CD4-positive, alpha-beta T cell (primary cell): ENCODE measurements around the gene TBPL1. TPM values are rescaled to one million over a fixed set of nuclear protein-coding genes. Genes with fewer than 3 reads are reported as not detected.

Source experiments
- ATAC-seq: fragments of 200-7000 bp; cut with Tn5 transposase; one replicate; pipeline ENCODE4 v1.10.0; 2022; ENCODE audit warnings: mild to moderate bottlenecking; ENCODE audit not compliant: poor library complexity
- CTCF ChIA-PET: fragments of 350-600 bp; sonication (Branson Sonifier 250); formaldehyde crosslinking; loops from one replicate; lab custom pipeline; 2021; ENCODE audit warnings: antibody characterized with exemption, inconsistent platforms; lab: Charles Lee
- POLR2A ChIA-PET: fragments of 350-600 bp; sonication (Branson Sonifier 250); formaldehyde crosslinking; loops from one replicate; lab custom pipeline; 2021; ENCODE audit warnings: antibody characterized with exemption, inconsistent platforms; lab: Charles Lee
- DNase-seq, 14 experiments: peaks; one replicate each; pipeline ENCODE4 v3.0.0-alpha.2; 2013 to 2020; ENCODE audit warnings: mixed read lengths in 2 of 14
- H3K27ac ChIP-seq, 2 donors: one replicate each; pipeline versions ENCODE4 v1.5.1 to v1.7.0; 2013; ENCODE audit warnings: low read length in 2 of 2, low read depth in 1 of 2, mild to moderate bottlenecking in 1 of 2
- H3K27me3 ChIP-seq, 2 experiments: 1 replicate in 1 of 2; 2 replicates in 1 of 2; pipeline versions ENCODE4 v1.6.1 to v1.7.0; 2013; ENCODE audit warnings: low read length in 2 of 2, control low read depth in 1 of 2, mild to moderate bottlenecking in 1 of 2, moderate library complexity in 1 of 2; ENCODE audit not compliant: insufficient read depth in 2 of 2, control insufficient read depth in 1 of 2
- H3K36me3 ChIP-seq: one replicate; pipeline ENCODE4 v1.6.1; 2013; ENCODE audit warnings: low read length, control low read depth; ENCODE audit not compliant: insufficient read depth
- H3K4me1 ChIP-seq: one replicate; pipeline ENCODE4 v1.6.1; 2013; ENCODE audit warnings: low read length, control low read depth; ENCODE audit not compliant: insufficient read depth
- H3K4me3 ChIP-seq: one replicate; pipeline ENCODE4 v1.5.1; 2013; ENCODE audit warnings: mild to moderate bottlenecking, low read length, moderate library complexity
- H3K9me3 ChIP-seq, 2 experiments: 1 replicate in 1 of 2; 2 replicates in 1 of 2; pipeline versions ENCODE4 v1.6.1 to v1.7.0; 2013; ENCODE audit warnings: low read length in 2 of 2, mild to moderate bottlenecking in 2 of 2, control low read depth in 1 of 2, moderate library complexity in 1 of 2; ENCODE audit not compliant: control insufficient read depth in 1 of 2, insufficient read depth in 1 of 2
- H3K27ac Mint-ChIP-seq: one replicate; pipeline ENCODE4 v1.8.0; 2020; ENCODE audit warnings: mixed read lengths
- H3K27me3 Mint-ChIP-seq: one replicate; pipeline ENCODE4 v1.8.0; 2021; ENCODE audit warnings: mixed read lengths
- H3K36me3 Mint-ChIP-seq: one replicate; pipeline ENCODE4 v1.8.0; 2021; ENCODE audit warnings: low read depth, mixed read lengths
- H3K4me1 Mint-ChIP-seq: one replicate; pipeline ENCODE4 v1.8.0; 2021; ENCODE audit warnings: low read depth, mixed read lengths
- H3K4me3 Mint-ChIP-seq: one replicate; pipeline ENCODE4 v1.8.0; 2020; ENCODE audit warnings: mild to moderate bottlenecking, mixed read lengths
- H3K9me3 Mint-ChIP-seq: one replicate; pipeline ENCODE4 v1.8.0; 2020; ENCODE audit warnings: mixed read lengths
- CTCF ChIP-seq: fragments of 200-600 bp; IDR thresholded peaks from one replicate; pipeline ENCODE4 v1.8.0; 2022; ENCODE audit warnings: antibody characterized with exemption, mild to moderate bottlenecking
- intact Hi-C, 2 experiments: fragments of 100-400 bp; cut with DNase I in 1 of 2; cut with micrococcal nuclease in 1 of 2; formaldehyde crosslinking; loops; one replicate each; pipeline versions ENCODE4 v1.15.1 to v1.9.0; 2023 to 2025; cut with DNase I, micrococcal nuclease
- total RNA-seq, 174 experiments: library from RNA in 2 of 174; stranded (reverse) in 2 of 174; gene quantifications; one replicate each; pipeline ENCODE4 v1.2.3 and lab custom pipeline; 2021 to 2026

TBPL1 gene
- total RNA-seq, 2 experiments from 2014 or later, result 34.7 to 37.3 TPM

DNA sequence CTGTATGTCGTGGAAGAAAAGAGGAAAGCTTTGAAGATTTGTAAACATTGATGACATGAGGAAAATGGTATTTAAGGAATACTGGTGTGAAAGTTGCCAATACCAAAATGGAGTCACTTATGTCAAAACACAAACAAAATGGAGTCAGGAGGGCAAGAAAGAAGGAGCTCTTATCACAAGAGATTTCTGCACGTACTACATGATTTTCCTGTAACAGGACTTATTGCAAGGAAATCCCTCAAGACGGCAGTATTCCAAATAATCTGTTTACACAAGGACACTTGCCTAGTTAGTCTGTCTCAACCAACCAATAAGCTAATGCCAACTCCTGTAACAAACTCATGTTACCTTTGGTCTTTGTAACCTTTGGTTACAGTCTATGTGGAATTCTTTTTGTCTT, 69.6 kb downstream of the TBPL1 start:
- ChIA-PET CTCF (interaction anchor here (0.7 kb wide), 1 partner anchor 99 kb away, joined by 3 read pairs; no protein-coding TSS in a partner anchor), POLR2A (no interaction called here)
- Mint-ChIP-seq H3K4me3 (no peak overlapping the region), H3K4me1 (no peaks in the 10 kb centered on the region), H3K27me3 (no peaks in the 10 kb centered on the region), H3K36me3 (no peaks in the 10 kb centered on the region), H3K9me3 (no peaks in the 10 kb centered on the region), H3K27ac (no peak overlapping the region)
- H3K27me3 ChIP-seq, result no peaks in the 10 kb centered on the region
- no peaks in the 10 kb centered on the region for H3K36me3 ChIP-seq
- TF ChIP-seq CTCF, result no peak
- no peaks in the 10 kb centered on the region for H3K9me3 ChIP-seq
- H3K4me3 ChIP-seq, result no peak overlapping the region
- intact Hi-C loops, result no loop called here
- DNase-seq (no peak), ATAC-seq (no peak)
- no peaks in the 10 kb centered on the region for H3K4me1 ChIP-seq
- no peak overlapping the region for H3K27ac ChIP-seq

DNA sequence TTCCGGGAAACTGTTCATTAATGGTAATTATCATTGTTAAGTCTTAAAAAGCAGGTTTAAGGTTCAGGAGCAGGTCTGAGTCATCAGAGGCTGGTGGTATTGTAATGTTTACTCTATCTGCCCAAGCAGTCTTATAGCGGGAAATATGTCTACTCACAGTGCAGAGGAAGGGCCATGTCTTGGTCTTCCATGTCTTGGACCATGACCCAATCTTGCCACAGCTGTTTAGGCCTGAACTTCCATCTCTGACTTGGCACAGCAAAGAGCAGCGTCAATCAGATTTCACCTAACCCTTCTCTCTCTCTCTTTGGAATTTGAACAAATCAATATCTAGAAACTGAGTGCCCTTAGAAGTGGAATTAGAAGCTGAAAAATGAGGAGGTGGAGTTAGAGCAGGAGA, 73.6 kb downstream of the TBPL1 start:
- Histone ChIP-seq H3K4me1 (no peaks in the 10 kb centered on the region), H3K9me3 (no peaks in the 10 kb centered on the region), H3K27me3 (no peaks in the 10 kb centered on the region), H3K36me3 (no peaks in the 10 kb centered on the region), H3K4me3 (no peak overlapping the region), H3K27ac (no peak overlapping the region)
- Mint-ChIP-seq H3K27me3 (no peaks in the 10 kb centered on the region), H3K4me3 (no peak overlapping the region), H3K9me3 (no peaks in the 10 kb centered on the region), H3K36me3 (no peaks in the 10 kb centered on the region), H3K4me1 (no peaks in the 10 kb centered on the region), H3K27ac (no peak overlapping the region)
- TF ChIP-seq CTCF, result no peak
- DNase-seq, result no peak
- ATAC-seq, result no peak
- ChIA-PET POLR2A (interaction anchor here (0.6 kb wide), 1 partner anchor 242 kb away, joined by 3 read pairs; no protein-coding TSS in a partner anchor), CTCF (no interaction called here)
- intact Hi-C loops, result no loop called here

GRCh38 chr6:134028438-134028837, 75.4 kb downstream of the TBPL1 start:
- Histone ChIP-seq H3K4me1 (no peaks in the 10 kb centered on the region), H3K27ac (no peak overlapping the region), H3K9me3 (no peaks in the 10 kb centered on the region), H3K36me3 (no peaks in the 10 kb centered on the region), H3K27me3 (no peaks in the 10 kb centered on the region), H3K4me3 (no peak overlapping the region)
- DNase-seq (no peak), ATAC-seq (no peak)
- Mint-ChIP-seq H3K27ac (no peak overlapping the region), H3K4me1 (no peaks in the 10 kb centered on the region), H3K9me3 (no peaks in the 10 kb centered on the region), H3K36me3 (no peaks in the 10 kb centered on the region), H3K27me3 (no peaks in the 10 kb centered on the region), H3K4me3 (no peak overlapping the region)
- CTCF ChIA-PET, result no interaction called here
- TF ChIP-seq CTCF, result no peak
- intact Hi-C loops, result no loop called here
- POLR2A ChIA-PET, result no interaction called here
